ENCODE results near the gene ANKRD40.

Gene ANKRD40

DNA sequence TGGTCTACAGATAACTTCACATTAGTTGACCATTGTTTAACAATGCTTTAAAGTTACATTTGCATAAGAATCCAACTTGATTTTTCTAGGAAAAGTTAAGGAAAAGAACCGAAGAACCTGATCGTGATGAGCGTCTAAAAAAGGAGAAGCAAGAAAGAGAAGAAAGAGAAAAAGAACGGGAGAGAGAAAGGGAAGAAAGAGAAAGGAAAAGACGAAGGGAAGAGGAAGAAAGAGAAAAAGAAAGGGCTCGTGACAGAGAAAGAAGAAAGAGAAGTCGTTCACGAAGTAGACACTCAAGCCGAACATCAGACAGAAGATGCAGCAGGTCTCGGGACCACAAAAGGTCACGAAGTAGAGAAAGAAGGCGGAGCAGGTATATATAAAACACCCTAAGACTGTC, 37.9 kb upstream of the ANKRD40 start:
- H3K79me2 ChIP-seq (ENCODE audit: insufficient read depth, low read length) = peaks cover 8% of the 10 kb centered on the region
- peaks cover 81% of the 10 kb centered on the region for H3K36me3 ChIP-seq (ENCODE audit: low read length)
- no peaks in the 10 kb centered on the region for H3K27me3 ChIP-seq (ENCODE audit: low read length)
- H3F3A ChIP-seq (ENCODE audit: insufficient read depth) = peaks cover 7% of the 10 kb centered on the region; the same call in 1 of the 2 replicates
- H2AFZ ChIP-seq (ENCODE audit: low read depth, low read length, severe bottlenecking) = no peak overlapping the region
- no peak overlapping the region for H3K9ac ChIP-seq (ENCODE audit: low read length)
- no peaks in the 10 kb centered on the region for H3K9me2 ChIP-seq (replicated peaks; ENCODE audit: insufficient read depth, low read length)
- TF ChIP-seq EZH2phosphoT487 (conservative IDR thresholded peaks at IDR 0.05; ENCODE audit: low read length) = no peak
- TF ChIP-seq, protein P1, sequence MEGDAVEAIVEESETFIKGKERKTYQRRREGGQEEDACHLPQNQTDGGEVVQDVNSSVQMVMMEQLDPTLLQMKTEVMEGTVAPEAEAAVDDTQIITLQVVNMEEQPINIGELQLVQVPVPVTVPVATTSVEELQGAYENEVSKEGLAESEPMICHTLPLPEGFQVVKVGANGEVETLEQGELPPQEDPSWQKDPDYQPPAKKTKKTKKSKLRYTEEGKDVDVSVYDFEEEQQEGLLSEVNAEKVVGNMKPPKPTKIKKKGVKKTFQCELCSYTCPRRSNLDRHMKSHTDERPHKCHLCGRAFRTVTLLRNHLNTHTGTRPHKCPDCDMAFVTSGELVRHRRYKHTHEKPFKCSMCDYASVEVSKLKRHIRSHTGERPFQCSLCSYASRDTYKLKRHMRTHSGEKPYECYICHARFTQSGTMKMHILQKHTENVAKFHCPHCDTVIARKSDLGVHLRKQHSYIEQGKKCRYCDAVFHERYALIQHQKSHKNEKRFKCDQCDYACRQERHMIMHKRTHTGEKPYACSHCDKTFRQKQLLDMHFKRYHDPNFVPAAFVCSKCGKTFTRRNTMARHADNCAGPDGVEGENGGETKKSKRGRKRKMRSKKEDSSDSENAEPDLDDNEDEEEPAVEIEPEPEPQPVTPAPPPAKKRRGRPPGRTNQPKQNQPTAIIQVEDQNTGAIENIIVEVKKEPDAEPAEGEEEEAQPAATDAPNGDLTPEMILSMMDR (IDR thresholded peaks at IDR 0.05; ENCODE audit: insufficient read depth, low read length, poor library complexity, severe bottlenecking) = no peak
- no peak overlapping the region for H3K27ac ChIP-seq (ENCODE audit: low read depth, low read length)
- H3K9me3 ChIP-seq (ENCODE audit: insufficient read depth, low read length) = no peaks in the 10 kb centered on the region
- no peak overlapping the region for H3K4me2 ChIP-seq (ENCODE audit: low read depth, low read length, poor library complexity, severe bottlenecking)
- peaks cover 9% of the 10 kb centered on the region for H4K20me1 ChIP-seq (ENCODE audit: low read depth, low read length)
- no peak overlapping the region for H3K4me3 ChIP-seq (ENCODE audit: insufficient read depth, low read length, poor library complexity, severe bottlenecking)

DNA sequence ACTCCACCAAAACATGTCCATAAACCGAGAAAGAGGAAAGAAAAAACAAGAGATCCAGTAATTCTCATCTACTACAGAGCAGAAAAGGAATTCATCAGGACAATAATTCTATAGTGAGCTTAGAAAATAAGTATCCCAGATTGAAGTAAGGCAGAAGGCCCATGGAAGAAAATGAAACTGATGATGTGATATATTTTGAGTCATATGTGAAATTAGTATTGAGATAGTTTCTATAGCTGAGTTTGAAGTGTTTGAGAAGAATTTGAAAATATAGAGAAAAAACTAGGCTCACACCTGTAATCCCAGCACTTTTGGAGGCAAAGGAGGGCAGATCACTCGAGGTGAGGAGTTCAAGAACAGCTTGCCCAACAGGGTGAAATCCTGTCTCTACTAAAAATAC, 31.4 kb upstream of the ANKRD40 start:
- Histone ChIP-seq H2AFZ (ENCODE audit: low read depth, low read length, severe bottlenecking) (no peak overlapping the region), H3K9ac (ENCODE audit: low read length) (no peak overlapping the region), H3K9me2 (replicated peaks; ENCODE audit: insufficient read depth, low read length) (no peaks in the 10 kb centered on the region), H3K4me2 (ENCODE audit: low read depth, low read length, poor library complexity, severe bottlenecking) (no peak overlapping the region), H3K27ac (ENCODE audit: low read depth, low read length) (no peak overlapping the region), H4K20me1 (ENCODE audit: low read depth, low read length) (peaks cover 54% of the 10 kb centered on the region), H3K79me2 (ENCODE audit: insufficient read depth, low read length) (peaks cover 57% of the 10 kb centered on the region), H3K4me3 (ENCODE audit: insufficient read depth, low read length, poor library complexity, severe bottlenecking) (no peak overlapping the region), H3F3A (ENCODE audit: insufficient read depth) (no peaks in the 10 kb centered on the region), H3K36me3 (ENCODE audit: low read length) (peaks cover 60% of the 10 kb centered on the region), H3K9me3 (ENCODE audit: insufficient read depth, low read length) (no peaks in the 10 kb centered on the region), H3K27me3 (ENCODE audit: low read length) (no peaks in the 10 kb centered on the region)
- TF ChIP-seq EZH2phosphoT487 (conservative IDR thresholded peaks at IDR 0.05; ENCODE audit: low read length) = no peak
- TF ChIP-seq, protein P1 (IDR thresholded peaks at IDR 0.05; ENCODE audit: insufficient read depth, low read length, poor library complexity, severe bottlenecking) = no peak

DNA sequence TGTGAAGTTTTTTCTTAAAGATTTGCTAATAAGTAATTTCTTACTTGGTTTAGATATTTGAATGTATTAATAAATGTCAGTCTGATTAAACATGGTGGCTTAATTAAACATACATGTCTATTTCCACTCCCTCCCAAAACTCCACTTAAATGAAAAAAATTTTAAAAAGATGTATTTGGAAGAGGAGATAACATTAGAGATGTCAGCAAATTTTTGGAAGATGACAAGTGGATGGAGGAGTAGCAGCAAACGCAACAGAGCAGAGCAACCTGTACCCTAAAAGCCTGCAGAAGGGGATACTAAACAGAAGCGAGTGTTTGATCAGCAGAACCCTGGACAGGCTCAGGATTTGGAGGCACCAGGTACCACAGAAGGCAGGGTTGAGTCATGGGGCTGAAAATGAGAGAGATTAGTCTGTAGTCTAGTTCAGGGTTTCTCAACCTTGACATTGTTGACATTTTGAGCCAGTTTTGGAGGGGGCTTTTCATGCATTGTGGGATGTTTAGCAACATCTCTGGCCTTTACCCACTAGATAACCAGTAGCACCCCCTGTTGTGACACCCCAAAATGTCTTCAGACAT, 29.5 kb upstream of the ANKRD40 start:
- TF ChIP-seq, protein P1 (IDR thresholded peaks at IDR 0.05; ENCODE audit: insufficient read depth, low read length, poor library complexity, severe bottlenecking) = no peak
- no peak for TF ChIP-seq EZH2phosphoT487 (conservative IDR thresholded peaks at IDR 0.05; ENCODE audit: low read length)
- Histone ChIP-seq H3K27me3 (ENCODE audit: low read length) (no peaks in the 10 kb centered on the region), H3K79me2 (ENCODE audit: insufficient read depth, low read length) (peaks cover 76% of the 10 kb centered on the region), H4K20me1 (ENCODE audit: low read depth, low read length) (peaks cover 59% of the 10 kb centered on the region), H2AFZ (ENCODE audit: low read depth, low read length, severe bottlenecking) (no peak overlapping the region), H3K9ac (ENCODE audit: low read length) (no peak overlapping the region), H3K9me2 (replicated peaks; ENCODE audit: insufficient read depth, low read length) (no peaks in the 10 kb centered on the region), H3K36me3 (ENCODE audit: low read length) (peaks cover 53% of the 10 kb centered on the region), H3K9me3 (ENCODE audit: insufficient read depth, low read length) (no peaks in the 10 kb centered on the region), H3K27ac (ENCODE audit: low read depth, low read length) (no peak overlapping the region), H3K4me3 (ENCODE audit: insufficient read depth, low read length, poor library complexity, severe bottlenecking) (no peak overlapping the region), H3K4me2 (ENCODE audit: low read depth, low read length, poor library complexity, severe bottlenecking) (no peak overlapping the region), H3F3A (ENCODE audit: insufficient read depth) (peaks cover 6% of the 10 kb centered on the region; the same call in 1 of the 2 replicates)

Measured in SU-DHL-6 (cell line).